GM19452 (cell line): ENCODE measurements around the gene GSAP.
"Not testable (repeated sequence)": the region's sequence is repeated elsewhere in the genome, so short reads cannot be mapped to it uniquely, and the experiment has no call there.

ENCODE experiments used
- ATAC-seq: cut with Tn5 transposase; IDR thresholded peaks from one replicate; pipeline ENCODE4 v1.9.1; 2021; ENCODE audit not compliant: unreplicated experiment

Gene GSAP, protein sequence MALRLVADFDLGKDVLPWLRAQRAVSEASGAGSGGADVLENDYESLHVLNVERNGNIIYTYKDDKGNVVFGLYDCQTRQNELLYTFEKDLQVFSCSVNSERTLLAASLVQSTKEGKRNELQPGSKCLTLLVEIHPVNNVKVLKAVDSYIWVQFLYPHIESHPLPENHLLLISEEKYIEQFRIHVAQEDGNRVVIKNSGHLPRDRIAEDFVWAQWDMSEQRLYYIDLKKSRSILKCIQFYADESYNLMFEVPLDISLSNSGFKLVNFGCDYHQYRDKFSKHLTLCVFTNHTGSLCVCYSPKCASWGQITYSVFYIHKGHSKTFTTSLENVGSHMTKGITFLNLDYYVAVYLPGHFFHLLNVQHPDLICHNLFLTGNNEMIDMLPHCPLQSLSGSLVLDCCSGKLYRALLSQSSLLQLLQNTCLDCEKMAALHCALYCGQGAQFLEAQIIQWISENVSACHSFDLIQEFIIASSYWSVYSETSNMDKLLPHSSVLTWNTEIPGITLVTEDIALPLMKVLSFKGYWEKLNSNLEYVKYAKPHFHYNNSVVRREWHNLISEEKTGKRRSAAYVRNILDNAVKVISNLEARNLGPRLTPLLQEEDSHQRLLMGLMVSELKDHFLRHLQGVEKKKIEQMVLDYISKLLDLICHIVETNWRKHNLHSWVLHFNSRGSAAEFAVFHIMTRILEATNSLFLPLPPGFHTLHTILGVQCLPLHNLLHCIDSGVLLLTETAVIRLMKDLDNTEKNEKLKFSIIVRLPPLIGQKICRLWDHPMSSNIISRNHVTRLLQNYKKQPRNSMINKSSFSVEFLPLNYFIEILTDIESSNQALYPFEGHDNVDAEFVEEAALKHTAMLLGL

GRCh38 chr7:77415823-77416620, at the start of gene GSAP:
TSS of gene GSAP (minus strand) at chr7:77416349. CDS start at chr7:77416321, 28 bp downstream.
- peak; percentile 55 for ATAC-seq

DNA sequence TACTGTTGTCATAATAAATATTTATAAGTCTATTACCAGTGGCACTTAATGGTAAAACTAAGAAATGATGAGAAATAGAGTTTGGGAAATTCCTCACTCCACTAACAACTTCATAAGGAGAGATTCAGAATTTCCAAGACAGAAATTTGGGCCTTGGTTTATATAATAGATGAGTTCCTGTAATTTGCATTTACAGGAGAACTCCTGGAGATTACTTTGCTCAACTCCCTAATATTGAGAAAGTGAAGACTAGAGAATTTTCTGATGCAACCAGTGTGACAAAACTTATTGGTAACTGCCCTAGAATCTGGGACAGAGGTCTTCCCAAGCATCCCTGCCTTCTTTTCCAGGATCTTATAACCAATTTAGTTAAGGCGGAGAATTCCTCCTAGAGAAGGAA, 49.1 kb upstream of the GSAP start:
- ATAC-seq = no peak

GRCh38 chr7:77464589-77464988, 48.4 kb upstream of the GSAP start:
- ATAC-seq = no peak

DNA sequence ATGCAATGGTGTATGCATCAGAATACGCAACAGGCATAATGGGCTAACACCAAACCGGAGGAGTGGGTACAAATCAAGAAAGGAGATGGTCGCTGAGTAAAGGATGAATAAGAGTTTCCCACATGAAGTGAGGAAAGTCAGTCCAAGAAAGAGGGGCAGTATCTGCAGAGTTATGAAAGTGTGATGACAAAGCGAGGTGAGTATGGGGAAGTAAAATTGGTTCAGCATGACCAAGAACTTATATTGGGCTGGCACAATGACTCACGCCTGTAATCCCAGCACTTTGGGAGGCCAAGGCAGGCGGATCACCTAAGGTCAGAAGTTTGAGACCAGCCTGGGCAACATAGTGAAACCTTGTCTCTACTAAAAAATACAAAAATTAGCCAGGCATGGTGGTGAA, 47.5 kb upstream of the GSAP start:
- ATAC-seq = not testable (repeated sequence)

DNA sequence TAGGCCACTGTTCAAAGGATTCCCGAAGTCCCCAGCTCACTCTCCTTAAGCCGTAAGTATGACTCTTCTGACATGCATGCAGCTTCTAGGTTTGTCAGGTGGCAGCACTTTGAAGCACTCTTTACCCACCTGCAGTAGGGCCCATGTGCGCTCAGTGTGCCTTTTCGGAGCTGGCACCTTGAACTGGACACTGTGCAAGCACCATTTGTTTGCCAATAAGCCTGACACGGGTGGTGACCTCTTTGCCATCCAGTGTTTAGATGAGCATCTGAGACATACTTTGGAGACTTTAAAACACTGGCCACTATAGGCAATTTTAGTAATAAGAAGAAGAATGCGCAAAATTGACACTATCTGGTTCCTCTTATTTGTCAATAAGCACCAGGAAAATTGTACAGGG, 45.7 kb upstream of the GSAP start:
- no peak for ATAC-seq

DNA sequence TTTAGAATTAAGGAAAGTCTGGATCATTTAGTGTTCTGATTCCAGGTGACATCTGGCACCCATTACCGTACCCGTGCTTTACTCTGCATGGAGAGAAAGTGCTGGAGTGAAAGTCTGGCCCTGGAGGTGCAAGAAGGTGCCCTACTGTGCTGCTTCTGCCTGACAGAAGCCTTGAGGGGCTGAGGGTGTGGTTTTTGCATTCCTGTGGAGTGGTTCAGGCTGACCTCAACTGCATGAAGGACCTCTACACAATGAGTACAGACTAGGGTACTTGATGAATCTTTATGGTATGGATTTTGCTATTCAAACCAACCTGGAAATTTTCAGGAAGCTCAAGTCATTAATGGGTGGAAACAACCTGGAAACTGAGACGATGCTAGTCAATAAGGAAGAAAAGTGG, 45.1 kb upstream of the GSAP start:
- no peak for ATAC-seq

- ATAC-seq = no peak
These were observed 43.9 kb upstream of the GSAP start for GRCh38 chr7:77460057-77460486.

- ATAC-seq = no peak
These were observed 43.2 kb upstream of the GSAP start for GRCh38 chr7:77459311-77459726.

GRCh38 chr7:77458786-77459185, 42.6 kb upstream of the GSAP start:
- ATAC-seq = no peak

GRCh38 chr7:77457779-77458178, 41.6 kb upstream of the GSAP start:
- no peak for ATAC-seq

DNA sequence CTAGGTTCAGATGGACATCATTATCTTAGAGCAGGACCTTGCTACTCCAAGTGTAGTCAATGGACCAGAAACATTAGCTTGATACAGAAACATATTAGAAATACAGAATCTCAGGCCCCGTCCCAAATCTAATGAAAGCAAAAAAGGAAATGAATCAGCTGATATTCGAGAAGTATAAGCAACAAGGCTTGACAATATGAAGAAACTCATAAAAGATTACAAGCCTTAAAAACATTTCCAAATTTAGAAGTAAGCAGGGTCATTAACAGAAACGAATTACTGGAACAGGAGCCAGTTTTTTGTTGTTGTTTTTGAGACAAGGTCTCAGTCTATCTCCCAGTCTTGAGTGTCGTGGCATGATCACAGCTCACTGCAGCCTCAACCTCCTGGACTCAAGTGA, 40.5 kb upstream of the GSAP start:
- no peak for ATAC-seq

DNA sequence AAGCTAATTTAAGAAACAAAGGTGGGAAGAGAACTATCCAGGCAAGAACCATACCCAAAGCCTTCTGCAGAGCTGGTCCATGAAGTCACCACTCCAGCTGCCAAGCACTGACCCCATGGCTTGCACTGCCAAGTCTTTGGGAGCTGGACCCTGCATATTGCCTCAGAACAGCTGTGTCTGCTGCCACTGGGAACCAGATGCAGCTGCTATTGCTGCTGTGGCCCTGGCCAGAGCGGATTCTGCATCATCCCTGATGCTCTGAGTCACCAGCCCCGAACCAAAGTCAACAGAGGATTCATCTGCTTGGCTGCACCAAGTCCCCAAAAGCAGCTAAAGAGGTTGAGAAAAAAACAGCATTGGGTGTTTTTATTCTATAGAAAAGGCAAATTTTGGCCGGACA, 39.2 kb upstream of the GSAP start:
- no peak for ATAC-seq

DNA sequence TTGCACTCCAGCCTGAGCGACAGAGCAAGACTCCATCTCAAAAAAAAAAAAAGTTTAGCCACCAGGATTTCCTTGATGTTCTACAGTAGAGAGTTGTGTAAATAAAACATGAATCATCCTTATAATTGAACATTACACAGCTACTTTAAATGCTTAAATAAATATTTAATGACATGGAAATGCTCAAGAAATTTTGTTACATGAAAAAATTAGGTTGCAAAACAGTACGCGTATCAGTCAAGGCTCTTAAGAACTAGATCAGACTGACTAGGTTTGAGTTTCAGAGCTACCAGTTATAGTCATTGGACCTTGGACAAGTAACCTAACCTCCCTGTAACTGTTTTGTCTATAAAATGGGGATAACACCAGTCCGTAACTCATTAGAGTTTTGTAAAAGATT, 38.7 kb upstream of the GSAP start:
- no peak for ATAC-seq

DNA sequence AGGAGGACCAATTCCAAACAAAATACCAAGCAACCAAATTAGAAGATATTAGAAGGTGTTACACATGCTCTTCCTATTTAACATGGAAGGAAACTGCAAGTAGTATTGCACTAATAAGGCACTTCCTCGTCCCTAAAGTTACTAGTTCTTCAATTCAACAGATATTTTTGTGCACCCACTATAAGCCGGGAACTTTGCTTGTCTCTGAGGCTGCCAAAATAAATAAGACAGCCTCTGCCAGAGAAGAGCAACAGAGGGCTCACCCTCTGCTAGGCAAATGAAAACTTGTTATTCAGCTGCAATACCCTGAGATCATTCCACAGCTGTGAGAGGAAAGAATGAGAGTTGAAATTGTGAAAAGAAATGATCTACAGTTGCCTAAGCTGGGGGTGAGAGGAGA, 37.4 kb upstream of the GSAP start:
- no peak for ATAC-seq

- ATAC-seq = not testable (repeated sequence)
These were observed 35.8 kb upstream of the GSAP start for GRCh38 chr7:77451950-77452349.

DNA sequence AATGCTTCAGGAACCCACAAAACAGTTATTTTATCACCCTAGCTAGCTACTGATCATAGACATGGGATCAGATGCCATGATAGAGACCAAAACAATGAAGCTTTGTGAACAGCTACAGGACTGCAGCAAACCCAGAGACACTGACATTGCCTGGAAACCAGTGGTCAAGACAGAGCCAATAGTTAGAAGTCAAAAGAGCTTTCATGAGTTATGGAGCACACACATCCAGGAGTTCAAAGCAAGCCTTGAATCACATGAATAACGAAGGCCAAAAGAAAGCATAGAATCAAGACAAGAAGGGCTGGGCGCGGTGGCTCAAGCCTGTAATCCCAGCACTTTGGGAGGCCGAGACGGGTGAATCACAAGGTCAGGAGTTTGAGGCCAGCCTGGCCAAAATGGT, 34.5 kb upstream of the GSAP start:
- ATAC-seq = no peak

GRCh38 chr7:77450054-77450453, 33.9 kb upstream of the GSAP start:
- no peak for ATAC-seq

DNA sequence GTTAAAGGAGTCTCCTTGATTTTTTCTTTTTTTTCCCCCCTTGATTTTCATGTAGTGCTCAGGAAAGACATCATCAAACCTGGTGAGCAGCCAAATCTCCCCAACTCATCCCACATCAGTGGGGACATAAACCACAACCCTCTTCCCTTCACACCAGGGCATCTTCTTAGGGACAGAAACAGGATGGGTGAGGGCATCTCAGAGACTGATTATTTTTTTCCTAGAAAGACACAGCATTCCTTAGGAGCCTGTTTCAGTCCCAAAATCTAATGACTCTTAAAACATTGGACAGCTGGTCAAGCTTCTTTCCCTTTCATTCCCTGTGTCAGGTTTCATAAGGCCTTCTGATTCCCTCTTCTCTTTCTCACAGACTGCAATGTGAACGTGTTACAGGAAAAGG, 31.5 kb upstream of the GSAP start:
- ATAC-seq = no peak

- no peak for ATAC-seq
These were observed 28.0 kb upstream of the GSAP start for GRCh38 chr7:77444123-77444522.

DNA sequence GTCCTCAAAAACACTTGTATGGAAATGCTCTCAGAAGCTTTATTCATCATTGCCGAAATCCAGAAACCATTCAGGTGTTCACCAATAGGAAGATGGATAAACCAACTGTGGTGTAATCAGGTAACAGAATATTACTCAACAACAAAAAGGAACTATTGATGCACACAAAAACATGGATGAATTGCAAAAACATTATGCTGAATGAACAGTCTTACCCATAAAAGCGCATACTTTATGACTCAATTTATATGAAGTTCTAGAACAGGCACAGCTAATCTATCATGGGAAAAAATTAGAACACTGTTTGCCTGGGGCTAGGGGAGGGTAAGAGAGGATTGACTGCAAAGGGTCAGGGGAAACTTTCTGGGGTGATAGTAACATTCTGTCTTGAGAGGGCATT, 26.9 kb upstream of the GSAP start:
- no peak for ATAC-seq

DNA sequence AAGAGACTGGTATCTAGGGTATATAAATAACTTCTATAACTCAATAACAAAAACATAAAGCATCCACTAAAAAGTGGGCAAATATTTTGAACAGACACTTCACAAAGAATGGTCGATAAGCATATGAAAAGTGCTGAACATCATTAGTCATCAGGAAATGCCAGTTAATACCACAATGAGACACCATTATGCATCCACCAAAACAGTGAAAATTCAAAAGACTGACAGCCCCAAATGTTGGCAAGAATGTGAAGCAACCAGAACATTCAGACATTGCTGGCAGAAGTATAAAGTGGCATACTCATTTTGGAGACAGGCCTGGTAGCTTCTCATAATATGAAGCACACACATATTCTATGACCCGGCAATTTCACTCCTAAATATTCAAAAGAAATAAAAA, 26.5 kb upstream of the GSAP start:
- no peak for ATAC-seq
